Prostate gland (tissue), 2 donors: ENCODE results near the gene PHF21B. TPM values are rescaled to one million over a fixed set of nuclear protein-coding genes. Genes with fewer than 3 reads are reported as not detected.

Experiments
- DNase-seq: peaks from one replicate; pipeline ENCODE4 v3.0.0-alpha.2; 2019; ENCODE audit warnings: low spot score
- H3K27ac ChIP-seq, 2 donors: fragments of 200-600 bp; sonication (generic); 2 replicates each; pipeline ENCODE4 v1.5.1; 2017 to 2019
- H3K27me3 ChIP-seq: fragments of 200-600 bp; sonication (generic); replicated peaks from 2 replicates; pipeline ENCODE4 v1.5.1; 2019; ENCODE audit not compliant: insufficient read depth
- H3K36me3 ChIP-seq, 2 donors: fragments of 200-600 bp; sonication (generic); 1 replicate in 1 of 2; 2 replicates in 1 of 2; pipeline versions ENCODE4 v1.5.1 to v1.8.1; 2017 to 2019
- H3K4me1 ChIP-seq: fragments of 200-600 bp; sonication (generic); replicated peaks from 2 replicates; pipeline ENCODE4 v1.5.1; 2019
- H3K4me3 ChIP-seq, 2 donors: fragments of 200-600 bp; sonication (generic); 2 replicates each; pipeline ENCODE4 v1.5.1; 2017 to 2019
- H3K9me3 ChIP-seq: fragments of 200-600 bp; sonication (generic); 2 replicates; pipeline ENCODE4 v1.5.1; 2017
- CTCF ChIP-seq, 4 experiments: fragments of 200-600 bp in 2 of 4; fragments of 450-650 bp in 2 of 4; sonication (generic) in 2 of 4; IDR thresholded peaks; 1 replicate in 3 of 4; 2 replicates in 1 of 4; pipeline ENCODE4 v1.5.1; 2016 to 2019; ENCODE audit warnings: antibody characterized with exemption in 4 of 4, mild to moderate bottlenecking in 2 of 4, moderate library complexity in 2 of 4
- POLR2A ChIP-seq: fragments of 450-650 bp; IDR thresholded peaks from one replicate; pipeline ENCODE4 v1.6.1; 2016; ENCODE audit warnings: antibody characterized with exemption, mild to moderate bottlenecking
- POLR2AphosphoS5 ChIP-seq: sonication (generic); formaldehyde crosslinking; IDR thresholded peaks from one replicate; pipeline ENCODE4 v1.6.1; 2017; ENCODE audit warnings: antibody characterized with exemption
- WGBS: methylation state at CpG from one replicate; pipeline ENCODE4 v1.1.5; 2018; 5-methylcytosine and 5-hydroxymethylcytosine counted together
- intact Hi-C: fragments of 100-400 bp; cut with DNase I; formaldehyde crosslinking; loops from one replicate; pipeline ENCODE4 v1.14.2; 2022
- total RNA-seq, 2 donors: library from RNA; depleted of rRNA; stranded (reverse); fragments of >200 nt; gene quantifications; one replicate each; pipeline ENCODE4 v1.1.0, GENCODE V29; 2016

Gene PHF21B
- total RNA-seq, 2 donors from 2014 or later, result 9.7 to 27.3 TPM

- Histone ChIP-seq H3K4me3 (peak overlapping the region; percentile 59 to 60), H3K36me3 (no peaks in the 10 kb centered on the region), H3K27me3 (no peaks in the 10 kb centered on the region), H3K27ac (peak overlapping the region; percentile 92 to 95), H3K9me3 (no peaks in the 10 kb centered on the region), H3K4me1 (peaks cover 3% of the 10 kb centered on the region)
- WGBS, result 2% methylated on average over 21 of the region's 21 CpGs
- DNase-seq, result no peak
- intact Hi-C loops, result no loop called here
- TF ChIP-seq POLR2A, result no peak
- TF ChIP-seq CTCF (IDR thresholded peaks at IDR 0.05), result no peak
- no peak for TF ChIP-seq POLR2AphosphoS5
Observed at GRCh38 chr22:45006111-45006963, 3.5 kb downstream of the PHF21B start.

- TF ChIP-seq CTCF (IDR thresholded peaks at IDR 0.05) (no peak), POLR2A (no peak), POLR2AphosphoS5 (no peak)
- intact Hi-C loops, result no loop called here
- Histone ChIP-seq H3K9me3 (no peaks in the 10 kb centered on the region), H3K27me3 (no peaks in the 10 kb centered on the region), H3K4me3 (no peak overlapping the region), H3K27ac (no peak overlapping the region), H3K36me3 (no peaks in the 10 kb centered on the region), H3K4me1 (no peaks in the 10 kb centered on the region)
- WGBS, result 91% methylated on average over 15 of the region's 15 CpGs
- no peak for DNase-seq
Observed at GRCh38 chr22:45001653-45002052, 8.2 kb downstream of the PHF21B start.

GRCh38 chr22:45000330-45000729 is 9.5 kb downstream of the PHF21B start:
- intact Hi-C loops, result no loop called here
- Histone ChIP-seq H3K27ac (no peak overlapping the region), H3K36me3 (no peaks in the 10 kb centered on the region), H3K27me3 (no peaks in the 10 kb centered on the region), H3K4me1 (peaks cover 4% of the 10 kb centered on the region), H3K9me3 (no peaks in the 10 kb centered on the region), H3K4me3 (no peak overlapping the region)
- TF ChIP-seq POLR2AphosphoS5, result no peak
- no peak for TF ChIP-seq CTCF (IDR thresholded peaks at IDR 0.05)
- TF ChIP-seq POLR2A, result no peak
- 94% methylated on average over 14 of the region's 14 CpGs for WGBS
- no peak for DNase-seq

GRCh38 chr22:44999687-45000086 is 10.1 kb downstream of the PHF21B start:
- H3K9me3 ChIP-seq, result no peaks in the 10 kb centered on the region
- DNase-seq, result no peak
- H3K4me3 ChIP-seq, result no peak overlapping the region
- H3K27me3 ChIP-seq, result no peaks in the 10 kb centered on the region
- 68% methylated on average over 13 of the region's 13 CpGs for WGBS
- H3K36me3 ChIP-seq, result no peaks in the 10 kb centered on the region
- TF ChIP-seq CTCF (IDR thresholded peaks at IDR 0.05), result no peak
- no peak for TF ChIP-seq POLR2A
- no peak for TF ChIP-seq POLR2AphosphoS5
- intact Hi-C loops, result no loop called here
- no peak overlapping the region for H3K27ac ChIP-seq
- peaks cover 6% of the 10 kb centered on the region for H3K4me1 ChIP-seq

- H3K4me1 ChIP-seq, result peaks cover 8% of the 10 kb centered on the region
Observed at GRCh38 chr22:44999231-44999630, 10.6 kb downstream of the PHF21B start.

More at GRCh38 chr22:44999231-44999630, 10.6 kb downstream of the PHF21B start:
- Histone ChIP-seq H3K4me3 (no peak overlapping the region), H3K27me3 (no peaks in the 10 kb centered on the region), H3K9me3 (no peaks in the 10 kb centered on the region), H3K36me3 (no peaks in the 10 kb centered on the region), H3K27ac (no peak overlapping the region)
- intact Hi-C loops, result no loop called here
- 80% methylated on average over 15 of the region's 15 CpGs for WGBS
- DNase-seq, result no peak
- no peak for TF ChIP-seq CTCF (IDR thresholded peaks at IDR 0.05)
- TF ChIP-seq POLR2A, result no peak
- TF ChIP-seq POLR2AphosphoS5, result no peak
